Measurements from ENCODE around the gene THRB. TPM values are rescaled to one million over a fixed set of nuclear protein-coding genes. Genes with fewer than 3 reads are reported as not detected.
A peak's percentile ranks its signal among the peaks of the same experiment; 100 is the strongest.

Gene THRB
- total and polyA plus RNA-seq, 2 experiments from 2014 or later = 26.8 to 60.0 TPM

GRCh38 chr3:24454393-24454792 lies 40.3 kb downstream of the THRB start:
- H3K9me3 ChIP-seq (ENCODE audit: low read depth) = no peaks in the 10 kb centered on the region
- peak overlapping the region; percentile 5 for H3K4me2 ChIP-seq
- H3K27me3 ChIP-seq = no peaks in the 10 kb centered on the region
- no peaks in the 10 kb centered on the region for H3K36me3 ChIP-seq (replicated peaks; ENCODE audit: insufficient read depth, low read depth)
- TF ChIP-seq EZH2 (IDR thresholded peaks at IDR 0.05; ENCODE audit: borderline replicate concordance) = no peak
- no peak for TF ChIP-seq EZH2phosphoT487 (IDR thresholded peaks at IDR 0.05; ENCODE audit: low read depth, severe bottlenecking, unreplicated experiment)
- no peak for TF ChIP-seq CTCF (IDR thresholded peaks at IDR 0.05; ENCODE audit: poor library complexity)
- no peak for DNase-seq (ENCODE audit: low spot score)
- no peaks in the 10 kb centered on the region for H4K20me1 ChIP-seq (ENCODE audit: insufficient read depth, poor library complexity, severe bottlenecking)
- no peaks in the 10 kb centered on the region for H3K9me2 ChIP-seq (replicated peaks; ENCODE audit: insufficient read depth)
- peaks cover 49% of the 10 kb centered on the region for H3K4me1 ChIP-seq (ENCODE audit: insufficient read depth)
- peak overlapping the region; percentile 85 for H3K27ac ChIP-seq
- H3K79me2 ChIP-seq = peaks cover 28% of the 10 kb centered on the region
- H2AFZ ChIP-seq = no peak overlapping the region
- no peak overlapping the region for H3K4me3 ChIP-seq

GRCh38 chr3:24451461-24452099 lies 43.1 kb downstream of the THRB start:
- Histone ChIP-seq H4K20me1 (ENCODE audit: insufficient read depth, poor library complexity, severe bottlenecking) (no peaks in the 10 kb centered on the region), H3K4me3 (no peak overlapping the region), H3K36me3 (replicated peaks; ENCODE audit: insufficient read depth, low read depth) (no peaks in the 10 kb centered on the region), H2AFZ (no peak overlapping the region), H3K4me2 (peak overlapping the region; percentile 61), H3K4me1 (ENCODE audit: insufficient read depth) (peaks cover 70% of the 10 kb centered on the region), H3K9me2 (replicated peaks; ENCODE audit: insufficient read depth) (no peaks in the 10 kb centered on the region), H3K27me3 (no peaks in the 10 kb centered on the region), H3K79me2 (peaks cover 52% of the 10 kb centered on the region), H3K27ac (peak overlapping the region; percentile 85), H3K9me3 (ENCODE audit: low read depth) (no peaks in the 10 kb centered on the region)
- WGBS (ENCODE audit: low lambda C conversion rate, missing lambda C conversion rate) = 67% methylated on average over 7 of the region's 7 CpGs
- no peak for TF ChIP-seq EZH2 (IDR thresholded peaks at IDR 0.05; ENCODE audit: borderline replicate concordance)
- no peak for TF ChIP-seq EZH2phosphoT487 (IDR thresholded peaks at IDR 0.05; ENCODE audit: low read depth, severe bottlenecking, unreplicated experiment)
- no peak for TF ChIP-seq CTCF (IDR thresholded peaks at IDR 0.05; ENCODE audit: poor library complexity)
- peak; percentile 75 for DNase-seq (ENCODE audit: low spot score)

- H3K9me2 ChIP-seq (replicated peaks; ENCODE audit: insufficient read depth) = no peaks in the 10 kb centered on the region
- peaks cover 67% of the 10 kb centered on the region for H3K4me1 ChIP-seq (ENCODE audit: insufficient read depth)
- H3K4me3 ChIP-seq = no peak overlapping the region
- peaks cover 53% of the 10 kb centered on the region for H3K79me2 ChIP-seq
- peak overlapping the region; percentile 85 for H3K27ac ChIP-seq
- DNase-seq (ENCODE audit: low spot score) = peak; percentile 28
- no peaks in the 10 kb centered on the region for H3K36me3 ChIP-seq (replicated peaks; ENCODE audit: insufficient read depth, low read depth)
- H4K20me1 ChIP-seq (ENCODE audit: insufficient read depth, poor library complexity, severe bottlenecking) = no peaks in the 10 kb centered on the region
- H3K27me3 ChIP-seq = no peaks in the 10 kb centered on the region
- no peak overlapping the region for H2AFZ ChIP-seq
- 59% methylated on average over 5 of the region's 5 CpGs for WGBS (ENCODE audit: low lambda C conversion rate, missing lambda C conversion rate)
- H3K4me2 ChIP-seq = peak overlapping the region; percentile 61
- TF ChIP-seq CTCF (IDR thresholded peaks at IDR 0.05; ENCODE audit: poor library complexity) (no peak), EZH2 (IDR thresholded peaks at IDR 0.05; ENCODE audit: borderline replicate concordance) (no peak), EZH2phosphoT487 (IDR thresholded peaks at IDR 0.05; ENCODE audit: low read depth, severe bottlenecking, unreplicated experiment) (no peak)
- no peaks in the 10 kb centered on the region for H3K9me3 ChIP-seq (ENCODE audit: low read depth)
Measured at GRCh38 chr3:24450160-24450907, 44.3 kb downstream of the THRB start.
